Ascending aorta (tissue), 2 donors: Measurements from ENCODE around the gene MYOT. TPM values are rescaled to one million over a fixed set of nuclear protein-coding genes. Genes with fewer than 3 reads are reported as not detected.

Source experiments
- DNase-seq, 2 donors: peaks; one replicate each; pipeline ENCODE4 v3.0.0-alpha.2; 2019; ENCODE audit warnings: low spot score in 2 of 2
- H3K27ac ChIP-seq, 2 donors: fragments of 200-600 bp; sonication (generic); one replicate each; pipeline ENCODE4 v1.5.1; 2016 to 2017; ENCODE audit warnings: mild to moderate bottlenecking in 1 of 2
- H3K27me3 ChIP-seq: fragments of 200-600 bp; sonication (generic); one replicate; pipeline ENCODE4 v1.5.1; 2017
- H3K36me3 ChIP-seq, 2 donors: fragments of 200-600 bp; sonication (generic); one replicate each; pipeline ENCODE4 v1.5.1; 2016
- H3K4me1 ChIP-seq, 2 donors: fragments of 200-600 bp; sonication (generic); one replicate each; pipeline ENCODE4 v1.5.1; 2016 to 2017; ENCODE audit warnings: mild to moderate bottlenecking in 1 of 2
- H3K4me3 ChIP-seq, 2 donors: fragments of 200-600 bp; sonication (generic); one replicate each; pipeline ENCODE4 v1.5.1; 2016 to 2017; ENCODE audit warnings: mild to moderate bottlenecking in 1 of 2
- H3K9me3 ChIP-seq, 2 donors: fragments of 200-600 bp; sonication (generic); one replicate each; pipeline ENCODE4 v1.5.1; 2016
- CTCF ChIP-seq, 3 experiments: fragments of 200-600 bp in 2 of 3; fragments of 450-650 bp in 1 of 3; sonication (generic) in 2 of 3; IDR thresholded peaks; one replicate each; pipeline ENCODE4 v1.5.1; 2016 to 2019; ENCODE audit warnings: antibody characterized with exemption in 3 of 3, mild to moderate bottlenecking in 1 of 3, moderate library complexity in 1 of 3
- intact Hi-C: fragments of 100-400 bp; cut with DNase I; formaldehyde crosslinking; loops from one replicate; pipeline ENCODE4 v1.15.1; 2023
- total RNA-seq: library from RNA; depleted of rRNA; stranded (reverse); fragments of >200 nt; gene quantifications from one replicate; pipeline ENCODE4 v1.1.0, GENCODE V29; 2016

MYOT gene
- total RNA-seq, 1 donor from 2014 or later, result 12.3 TPM

GRCh38 chr5:137837491-137838394 lies 29.9 kb upstream of the MYOT start:
- Histone ChIP-seq H3K27me3 (no peaks in the 10 kb centered on the region), H3K9me3 (no peaks in the 10 kb centered on the region), H3K4me3 (no peak overlapping the region), H3K27ac (peak overlapping the region; percentile 28 to 74), H3K36me3 (no peaks in the 10 kb centered on the region), H3K4me1 (peaks cover 3 to 12% of the 10 kb centered on the region in 2 donors)
- intact Hi-C loops, result loop anchor here (10.0 kb wide), 1 partner anchor 213 kb away; no protein-coding TSS in a partner anchor
- DNase-seq, result no peak
- TF ChIP-seq CTCF (IDR thresholded peaks at IDR 0.05), result no peak

GRCh38 chr5:137838976-137839375 lies 28.7 kb upstream of the MYOT start:
- Histone ChIP-seq H3K27me3 (no peaks in the 10 kb centered on the region), H3K9me3 (no peaks in the 10 kb centered on the region), H3K27ac (no peak overlapping the region), H3K4me3 (no peak overlapping the region), H3K36me3 (no peaks in the 10 kb centered on the region), H3K4me1 (peaks cover 3 to 10% of the 10 kb centered on the region in 2 donors)
- no peak for DNase-seq
- TF ChIP-seq CTCF (IDR thresholded peaks at IDR 0.05), result no peak
- intact Hi-C loops, result loop anchor here (10.0 kb wide), 1 partner anchor 214 kb away; no protein-coding TSS in a partner anchor

GRCh38 chr5:137842296-137842695 lies 25.4 kb upstream of the MYOT start:
- Histone ChIP-seq H3K4me1 (peaks cover 0 to 4% of the 10 kb centered on the region in 2 donors), H3K4me3 (no peak overlapping the region), H3K27me3 (no peaks in the 10 kb centered on the region), H3K36me3 (no peaks in the 10 kb centered on the region), H3K9me3 (no peaks in the 10 kb centered on the region), H3K27ac (no peak overlapping the region)
- intact Hi-C loops, result no loop called here
- no peak for DNase-seq
- no peak for TF ChIP-seq CTCF (IDR thresholded peaks at IDR 0.05)

- no peak overlapping the region for H3K27ac ChIP-seq
- no peak for DNase-seq
- no peak for TF ChIP-seq CTCF (IDR thresholded peaks at IDR 0.05)
- H3K4me1 ChIP-seq, result no peaks in the 10 kb centered on the region
- H3K9me3 ChIP-seq, result no peaks in the 10 kb centered on the region
- no peak overlapping the region for H3K4me3 ChIP-seq
- H3K27me3 ChIP-seq, result no peaks in the 10 kb centered on the region
- no peaks in the 10 kb centered on the region for H3K36me3 ChIP-seq
- intact Hi-C loops, result no loop called here
Measured at GRCh38 chr5:137843676-137844299, 23.9 kb upstream of the MYOT start.

GRCh38 chr5:137845472-137845871 lies 22.2 kb upstream of the MYOT start:
- intact Hi-C loops, result no loop called here
- no peak overlapping the region for H3K27ac ChIP-seq
- no peak for TF ChIP-seq CTCF (IDR thresholded peaks at IDR 0.05)

More at GRCh38 chr5:137845472-137845871, 22.2 kb upstream of the MYOT start:
- Histone ChIP-seq H3K9me3 (no peaks in the 10 kb centered on the region), H3K4me3 (no peak overlapping the region), H3K27me3 (no peaks in the 10 kb centered on the region), H3K4me1 (no peaks in the 10 kb centered on the region), H3K36me3 (no peaks in the 10 kb centered on the region)
- DNase-seq, result no peak
